Measurements from ENCODE around the gene GRID2IP.

- no peak for TF ChIP-seq GATA3 (IDR thresholded peaks at IDR 0.05; ENCODE audit: low read depth, low read length)
- no peak for TF ChIP-seq GATA2 (IDR thresholded peaks at IDR 0.05; ENCODE audit: low read depth, low read length)
Observed at GRCh38 chr7:6577369-6578113, 26.3 kb upstream of the GRID2IP start, which contains the start of gene ZDHHC4.

Measured in SH-SY5Y (cell line).